Esophagus (tissue), 2 donors: ENCODE measurements around the gene SLC9A8. TPM values are rescaled to one million over a fixed set of nuclear protein-coding genes. Genes with fewer than 3 reads are reported as not detected.
A peak's percentile ranks its signal among the peaks of the same experiment; 100 is the strongest.
"Not testable (repeated sequence)": the region's sequence is repeated elsewhere in the genome, so short reads cannot be mapped to it uniquely, and the experiment has no call there.

Experiments
- H3K27ac ChIP-seq, 2 donors: one replicate each; pipeline ENCODE4 v1.5.1; 2013; ENCODE audit warnings: low read depth in 2 of 2, mild to moderate bottlenecking in 2 of 2, inconsistent platforms in 1 of 2, low read length in 1 of 2, moderate library complexity in 1 of 2
- H3K27me3 ChIP-seq, 2 donors: one replicate each; pipeline ENCODE4 v1.6.1; 2013; ENCODE audit warnings: low read length in 2 of 2, control low read depth in 1 of 2, mild to moderate bottlenecking in 1 of 2; ENCODE audit not compliant: insufficient read depth in 2 of 2, control insufficient read depth in 1 of 2
- H3K36me3 ChIP-seq, 2 donors: one replicate each; pipeline ENCODE4 v1.6.1; 2013; ENCODE audit warnings: low read length in 1 of 2; ENCODE audit not compliant: control insufficient read depth in 2 of 2, insufficient read depth in 2 of 2
- H3K4me1 ChIP-seq, 2 donors: one replicate each; pipeline ENCODE4 v1.6.1; 2013; ENCODE audit warnings: low read length in 1 of 2; ENCODE audit not compliant: control insufficient read depth in 2 of 2, insufficient read depth in 2 of 2
- H3K4me3 ChIP-seq, 2 donors: one replicate each; pipeline ENCODE4 v1.5.1; 2013; ENCODE audit warnings: low read length in 2 of 2, mild to moderate bottlenecking in 2 of 2, low read depth in 1 of 2, moderate library complexity in 1 of 2
- H3K9me3 ChIP-seq, 2 donors: one replicate each; pipeline ENCODE4 v1.6.1; 2013; ENCODE audit warnings: mild to moderate bottlenecking in 2 of 2, low read depth in 1 of 2, low read length in 1 of 2, moderate library complexity in 1 of 2; ENCODE audit not compliant: control insufficient read depth in 2 of 2, insufficient read depth in 1 of 2
- WGBS, 2 donors: extraction: QIAGEN DNeasy Blood & Tissue Kit; methylation state at CpG; one replicate each; pipeline ENCODE4 v1.1.7; 2013; 5-methylcytosine and 5-hydroxymethylcytosine counted together
- polyA plus RNA-seq, 2 donors: library from polyadenylated mRNA; stranded (reverse); fragments of 200-250 nt; gene quantifications; one replicate each; pipeline ENCODE4 v1.2.3, GENCODE V29; 2013
- donor health status: healthy with polysubstance abuse.
- donor health status: Bipolar disorder and iron deficiency.

SLC9A8 gene
- polyA plus RNA-seq, 2 donors, result 11.5 to 16.6 TPM

GRCh38 chr20:49893242-49894072 lies 80.8 kb downstream of the SLC9A8 start:
- H3K4me1 ChIP-seq, result peaks cover 3 to 5% of the 10 kb centered on the region in 2 donors
- WGBS, 2 donors, result 74 to 77% methylated on average over 12 of the region's 12 CpGs
- peak overlapping the region in 1 of 2 donors; percentile 4 for H3K27ac ChIP-seq
- H3K4me3 ChIP-seq, result no peak overlapping the region
- no peaks in the 10 kb centered on the region for H3K9me3 ChIP-seq
- H3K36me3 ChIP-seq, result peaks cover 0 to 7% of the 10 kb centered on the region in 2 donors
- no peaks in the 10 kb centered on the region for H3K27me3 ChIP-seq

DNA sequence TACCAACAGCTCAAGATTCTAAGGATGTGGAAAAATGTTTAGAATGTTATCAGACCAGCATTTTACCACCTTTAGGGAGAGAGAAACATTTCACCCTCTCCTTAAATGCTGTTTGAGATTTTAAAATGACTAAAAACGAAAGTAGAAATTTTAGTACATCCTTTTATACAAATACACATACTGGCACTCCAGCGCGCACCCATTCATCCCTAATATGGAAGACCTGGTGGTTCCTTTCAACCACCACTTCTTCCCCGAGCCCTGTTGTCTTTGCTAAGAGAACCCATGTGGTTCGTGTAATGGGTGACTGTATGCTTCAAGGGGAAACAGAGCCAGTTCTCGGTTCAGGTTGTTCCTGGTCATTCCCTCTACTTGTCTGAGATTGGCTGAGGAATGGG lies 81.4 kb downstream of the SLC9A8 start:
- peaks cover 0 to 5% of the 10 kb centered on the region in 2 donors for H3K36me3 ChIP-seq
- no peaks in the 10 kb centered on the region for H3K9me3 ChIP-seq
- H3K4me3 ChIP-seq, result no peak overlapping the region
- peaks cover 2 to 3% of the 10 kb centered on the region in 2 donors for H3K4me1 ChIP-seq
- 62 to 63% methylated on average over 6 of the region's 6 CpGs for WGBS, 2 donors
- H3K27ac ChIP-seq, result no peak overlapping the region
- no peaks in the 10 kb centered on the region for H3K27me3 ChIP-seq

DNA sequence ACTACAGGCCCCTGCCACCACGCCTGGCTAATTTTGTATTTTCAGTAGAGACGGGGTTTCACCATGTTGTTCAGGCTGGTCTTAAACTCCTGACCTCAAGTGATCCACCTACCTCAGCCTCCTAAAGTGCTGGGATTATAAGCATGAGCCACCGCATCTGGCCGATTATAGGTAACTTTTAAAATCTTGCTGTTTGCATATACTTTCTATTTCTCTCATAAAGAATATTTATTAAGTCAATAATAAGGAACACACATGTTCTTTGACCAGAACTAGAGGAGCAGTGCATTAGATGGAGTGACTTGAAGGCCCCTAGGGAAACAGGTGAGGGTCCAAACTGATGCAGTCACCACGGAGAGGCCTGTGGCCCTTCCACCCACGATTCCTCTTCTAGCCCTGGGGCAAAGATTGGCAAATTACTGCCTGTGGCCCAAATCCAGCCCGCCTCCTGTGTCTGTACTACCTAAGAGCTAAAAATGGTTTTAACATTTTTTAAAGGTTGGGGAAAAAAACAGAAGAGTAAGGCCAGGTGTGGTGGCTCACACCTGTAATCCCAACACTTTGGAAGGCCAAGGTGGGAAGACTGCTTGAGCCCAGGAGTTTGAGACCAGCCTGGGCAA lies 83.0 kb downstream of the SLC9A8 start:
- 82 to 83% methylated on average over 7 of the region's 7 CpGs for WGBS, 2 donors
- H3K27ac ChIP-seq, result not testable (repeated sequence)

GRCh38 chr20:49896204-49896603 lies 83.6 kb downstream of the SLC9A8 start:
- Histone ChIP-seq H3K27me3 (no peaks in the 10 kb centered on the region), H3K27ac (no peak overlapping the region)

More for the DNA sequence above, 83.0 kb downstream of the SLC9A8 start:
- H3K27me3 ChIP-seq, H3K4me1 ChIP-seq, H3K4me3 ChIP-seq, H3K9me3 ChIP-seq, H3K36me3 ChIP-seq: not testable (repeated sequence)

GRCh38 chr20:49899541-49900383 lies 87.1 kb downstream of the SLC9A8 start:
- Histone ChIP-seq H3K4me1 (peaks cover 0 to under 1% of the 10 kb centered on the region in 2 donors), H3K4me3 (no peak overlapping the region), H3K36me3 (peaks cover under 1 to 6% of the 10 kb centered on the region in 2 donors), H3K27me3 (no peaks in the 10 kb centered on the region), H3K9me3 (no peaks in the 10 kb centered on the region), H3K27ac (no peak overlapping the region)
- WGBS, 2 donors, result 68% methylated on average over 10 of the region's 10 CpGs

More at GRCh38 chr20:49896204-49896603, 83.6 kb downstream of the SLC9A8 start:
- Histone ChIP-seq H3K4me3 (no peak overlapping the region), H3K4me1 (peaks cover 0 to 2% of the 10 kb centered on the region in 2 donors), H3K36me3 (peaks cover 0 to 2% of the 10 kb centered on the region in 2 donors), H3K9me3 (no peaks in the 10 kb centered on the region)
- 84 to 89% methylated on average over 6 of the region's 6 CpGs for WGBS, 2 donors

- no peaks in the 10 kb centered on the region for H3K4me1 ChIP-seq
- 70 to 80% methylated on average over 5 of the region's 5 CpGs for WGBS, 2 donors
Measured at GRCh38 chr20:49901588-49901987, 89.0 kb downstream of the SLC9A8 start.

DNA sequence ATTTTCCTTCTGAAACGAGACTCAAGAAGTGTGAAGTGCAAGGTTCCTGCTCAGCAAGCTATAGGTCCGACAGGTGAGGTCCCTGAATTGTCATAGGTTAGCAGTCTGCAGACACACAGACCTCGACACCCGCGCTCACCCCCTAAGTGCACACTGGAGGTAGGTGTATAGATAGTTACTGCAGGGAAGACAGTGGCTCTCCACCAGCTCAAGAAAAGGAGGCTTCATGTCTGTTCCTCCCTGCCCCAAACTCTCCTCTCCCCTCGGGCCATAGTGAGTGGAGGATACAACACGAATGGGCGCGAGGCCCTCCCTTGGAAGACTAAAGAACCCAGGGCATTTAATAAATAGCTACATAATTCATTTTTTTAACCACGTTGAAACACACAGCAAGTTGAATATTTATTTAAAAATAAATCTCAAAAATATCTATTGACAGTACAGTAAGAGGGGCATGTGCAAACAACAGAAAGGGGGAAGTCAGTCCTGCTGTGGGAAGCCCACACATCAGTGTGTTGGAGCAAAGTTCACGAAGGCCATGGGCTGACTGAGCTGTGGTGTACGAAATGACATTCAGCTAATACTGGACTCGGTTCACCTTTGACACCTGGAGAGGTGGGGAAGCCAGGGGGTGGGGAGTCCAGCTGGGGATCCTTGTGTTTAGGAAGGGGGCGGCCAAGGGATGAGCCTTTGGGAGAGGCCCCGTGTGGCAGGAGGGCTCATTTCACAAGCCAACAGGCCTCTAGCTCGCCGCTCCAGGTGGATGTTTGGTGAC lies 92.0 kb downstream of the SLC9A8 start:
- Histone ChIP-seq H3K27me3 (no peaks in the 10 kb centered on the region), H3K9me3 (no peaks in the 10 kb centered on the region), H3K4me1 (no peaks in the 10 kb centered on the region), H3K36me3 (peaks cover 27 to 41% of the 10 kb centered on the region in 2 donors), H3K27ac (no peak overlapping the region), H3K4me3 (no peak overlapping the region)
- WGBS, 2 donors, result 89 to 93% methylated on average over 17 of the region's 17 CpGs

More at GRCh38 chr20:49901588-49901987, 89.0 kb downstream of the SLC9A8 start:
- Histone ChIP-seq H3K27ac (no peak overlapping the region), H3K9me3 (no peaks in the 10 kb centered on the region), H3K27me3 (no peaks in the 10 kb centered on the region), H3K4me3 (no peak overlapping the region), H3K36me3 (peaks cover 10 to 23% of the 10 kb centered on the region in 2 donors)

DNA sequence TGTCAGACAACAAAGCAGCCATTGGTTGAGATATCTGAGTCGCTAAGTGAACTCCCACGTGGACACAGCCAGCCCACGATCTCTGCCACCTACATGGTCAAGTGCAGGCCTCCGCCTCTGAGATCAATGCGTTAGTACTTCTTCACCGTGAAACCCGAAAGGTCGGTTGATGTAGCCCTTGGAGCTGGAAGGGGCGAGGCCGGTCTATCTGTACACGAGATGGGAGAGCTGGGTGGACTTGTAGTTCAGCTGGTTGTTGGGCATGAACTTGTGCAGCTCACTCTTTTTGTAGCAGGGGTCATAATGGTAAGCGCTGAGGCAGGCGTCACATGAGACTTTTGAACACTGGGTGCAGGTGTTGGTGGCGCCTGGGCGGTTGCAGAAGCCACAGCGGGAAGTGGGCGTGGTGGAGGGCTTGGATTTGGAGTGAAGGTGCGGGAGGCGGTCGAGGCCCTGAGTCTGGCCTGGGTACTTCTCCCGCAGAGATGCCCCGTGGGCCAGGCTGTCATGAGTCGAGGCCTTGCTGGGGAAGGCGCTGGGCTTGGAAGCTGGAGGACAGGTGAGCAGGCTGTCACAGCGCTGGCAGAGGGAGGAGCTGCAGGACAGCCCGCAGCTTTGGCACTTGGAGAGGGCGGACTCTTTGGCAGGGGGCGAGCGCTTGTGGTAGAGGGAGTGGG lies 92.9 kb downstream of the SLC9A8 start:
- no peak overlapping the region for H3K27ac ChIP-seq
- H3K4me1 ChIP-seq, result no peaks in the 10 kb centered on the region
- WGBS, 2 donors, result 93 to 95% methylated on average over 29 of the region's 29 CpGs
- H3K36me3 ChIP-seq, result peaks cover 30 to 48% of the 10 kb centered on the region in 2 donors
- H3K9me3 ChIP-seq, result no peaks in the 10 kb centered on the region
- H3K4me3 ChIP-seq, result no peak overlapping the region
- no peaks in the 10 kb centered on the region for H3K27me3 ChIP-seq
